Activated CD8-positive, alpha-beta memory T cell treated with anti-CD3 and anti-CD28 coated beads for 48 hours (primary cell): ENCODE results near the gene ARL13A.
"Not testable (repeated sequence)": the region's sequence is repeated elsewhere in the genome, so short reads cannot be mapped to it uniquely, and the experiment has no call there.

Experiments
- DNase-seq, 3 experiments: peaks; one replicate each; pipeline ENCODE4 v3.0.0-alpha.2; 2020; ENCODE audit warnings: low read depth in 2 of 3, low spot score in 2 of 3

The ARL13A gene

GRCh38 chrX:100984818-100985217 is 15.3 kb downstream of the ARL13A start:
- DNase-seq = no peak

- DNase-seq = no peak
These were observed 20.6 kb downstream of the ARL13A start for GRCh38 chrX:100990139-100990538.

GRCh38 chrX:100994352-100995281 is 25.1 kb downstream of the ARL13A start:
- no peak for DNase-seq

GRCh38 chrX:100995469-100995868 is 26.0 kb downstream of the ARL13A start:
- DNase-seq = no peak

GRCh38 chrX:100999451-100999850 is 29.9 kb downstream of the ARL13A start:
- no peak for DNase-seq

- DNase-seq = no peak
These were observed 39.6 kb downstream of the ARL13A start for GRCh38 chrX:101009090-101009489.

- not testable (repeated sequence) for DNase-seq
These were observed 42.5 kb downstream of the ARL13A start for GRCh38 chrX:101012031-101012430.

GRCh38 chrX:101022020-101022419 is 52.5 kb downstream of the ARL13A start:
- DNase-seq = no peak

- no peak for DNase-seq
These were observed 55.6 kb downstream of the ARL13A start for GRCh38 chrX:101025126-101025525.

- no peak for DNase-seq
These were observed 59.1 kb downstream of the ARL13A start for GRCh38 chrX:101028562-101028961.

GRCh38 chrX:101029665-101030064 is 60.2 kb downstream of the ARL13A start:
- no peak for DNase-seq

- DNase-seq = no peak
These were observed 67.7 kb downstream of the ARL13A start for GRCh38 chrX:101037231-101037630.

- DNase-seq = no peak
These were observed 70.7 kb downstream of the ARL13A start for GRCh38 chrX:101040197-101040596.
